ENCODE measurements around the gene NCOA3. TPM values are rescaled to one million over a fixed set of nuclear protein-coding genes. Genes with fewer than 3 reads are reported as not detected.

The NCOA3 gene
- total RNA-seq, 3 donors from 2014 or later, result 22.8 to 28.8 (median 24.7) TPM

DNA sequence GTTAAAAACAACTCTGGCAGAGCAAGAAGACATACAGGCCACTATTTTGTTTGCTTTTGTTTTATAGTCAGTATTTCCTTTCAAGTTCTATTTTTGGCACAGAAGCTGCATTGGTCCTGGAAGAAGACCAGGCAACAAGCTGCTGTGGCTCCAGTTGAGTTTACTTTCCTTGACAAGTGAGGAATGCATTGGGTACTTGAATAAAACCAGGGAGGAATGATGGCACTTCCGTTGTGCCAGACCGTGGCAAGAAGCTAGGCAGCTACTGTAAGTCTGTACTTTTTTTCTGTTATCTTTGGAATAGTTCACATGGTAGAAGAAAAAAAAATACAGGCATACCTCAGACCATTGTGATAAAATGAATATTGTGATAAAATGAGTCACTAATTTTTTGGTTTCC lies 66.3 kb downstream of the NCOA3 start:
- Histone ChIP-seq H3K36me3 (ENCODE audit: low read depth) (no peaks in the 10 kb centered on the region), H3K4me1 (ENCODE audit: low read depth) (peaks cover 17% of the 10 kb centered on the region), H3K4me3 (no peak overlapping the region), H3K9me3 (peaks cover 8% of the 10 kb centered on the region)
- ATAC-seq, result peak; percentile 70
- peak in 1 of 3 donors; percentile 46 for DNase-seq
- intact Hi-C loops (cut with DNase I, micrococcal nuclease), result no loop called here
- TF ChIP-seq CTCF (IDR thresholded peaks at IDR 0.05), result no peak

DNA sequence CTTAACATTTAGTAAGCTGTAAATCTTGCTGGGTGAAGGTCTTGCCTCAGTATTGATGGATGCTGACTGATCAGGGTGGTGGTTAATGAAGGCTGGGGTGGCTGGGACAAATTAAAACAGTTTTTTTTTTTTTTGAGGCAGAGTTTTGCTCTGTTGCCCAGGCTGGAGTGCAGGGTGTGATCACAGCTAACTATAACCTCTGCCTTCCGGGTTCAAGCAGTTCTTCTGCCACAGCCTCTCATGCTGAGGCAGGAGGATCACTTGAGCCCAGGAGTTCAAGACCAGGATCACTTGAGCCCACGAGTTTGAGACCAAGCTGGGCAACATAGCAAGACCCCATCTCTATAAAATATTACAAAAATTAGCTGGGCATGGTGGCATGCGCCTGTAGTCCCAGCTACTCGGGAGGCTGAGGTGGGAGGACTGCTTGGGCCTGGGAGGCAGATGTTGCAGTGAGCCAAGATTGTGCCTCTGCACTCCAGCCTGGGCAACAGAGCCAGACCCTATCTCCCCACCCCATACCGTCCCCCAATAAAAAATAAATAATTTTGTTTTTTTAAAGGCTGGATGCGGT lies 67.2 kb downstream of the NCOA3 start:
- peaks cover 8% of the 10 kb centered on the region for H3K9me3 ChIP-seq
- no peak for DNase-seq
- H3K4me1 ChIP-seq (ENCODE audit: low read depth), result peaks cover 17% of the 10 kb centered on the region
- H3K36me3 ChIP-seq (ENCODE audit: low read depth), result no peaks in the 10 kb centered on the region
- ATAC-seq, result peak; percentile 63
- H3K4me3 ChIP-seq, result no peak overlapping the region
- no peak for TF ChIP-seq CTCF (IDR thresholded peaks at IDR 0.05)
- intact Hi-C loops (cut with DNase I, micrococcal nuclease), result no loop called here

GRCh38 chr20:47571426-47571825 lies 69.7 kb downstream of the NCOA3 start:
- TF ChIP-seq CTCF (IDR thresholded peaks at IDR 0.05), result no peak
- intact Hi-C loops (cut with DNase I, micrococcal nuclease), result no loop called here
- ATAC-seq (no peak), DNase-seq (no peak)
- no peak overlapping the region for H3K4me3 ChIP-seq
- peaks cover 35% of the 10 kb centered on the region for H3K4me1 ChIP-seq (ENCODE audit: low read depth)
- peaks cover 8% of the 10 kb centered on the region for H3K9me3 ChIP-seq
- no peaks in the 10 kb centered on the region for H3K36me3 ChIP-seq (ENCODE audit: low read depth)

GRCh38 chr20:47572105-47572729 lies 70.5 kb downstream of the NCOA3 start:
- Histone ChIP-seq H3K4me1 (ENCODE audit: low read depth) (peaks cover 41% of the 10 kb centered on the region), H3K4me3 (no peak overlapping the region), H3K36me3 (ENCODE audit: low read depth) (no peaks in the 10 kb centered on the region), H3K9me3 (peaks cover 8% of the 10 kb centered on the region)
- intact Hi-C loops (cut with DNase I, micrococcal nuclease), result no loop called here
- no peak for TF ChIP-seq CTCF (IDR thresholded peaks at IDR 0.05)
- DNase-seq (no peak), ATAC-seq (no peak)

DNA sequence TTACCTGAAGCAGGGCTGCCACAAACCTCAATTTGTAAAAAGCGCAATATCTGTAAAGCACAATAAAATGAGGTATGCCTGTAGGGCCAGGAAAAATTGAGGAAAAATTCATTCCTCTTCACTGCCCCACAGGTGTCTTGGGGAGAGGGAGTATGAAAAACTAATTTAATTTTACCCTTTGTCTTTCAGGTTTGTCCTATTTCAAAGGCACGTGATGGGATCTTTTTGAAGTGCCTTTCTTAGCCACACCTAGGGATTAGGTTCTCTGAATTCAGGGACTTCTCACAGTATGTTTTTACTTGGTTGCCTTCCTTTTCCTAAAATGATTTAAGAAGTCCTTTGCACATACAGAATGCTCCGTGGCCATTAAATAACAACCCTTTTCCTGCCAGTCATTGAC lies 71.9 kb downstream of the NCOA3 start:
- Histone ChIP-seq H3K4me3 (no peak overlapping the region), H3K4me1 (ENCODE audit: low read depth) (peaks cover 27% of the 10 kb centered on the region), H3K36me3 (ENCODE audit: low read depth) (no peaks in the 10 kb centered on the region), H3K9me3 (peaks cover 8% of the 10 kb centered on the region)
- TF ChIP-seq CTCF (IDR thresholded peaks at IDR 0.05), result no peak
- DNase-seq, result no peak
- ATAC-seq, result no peak
- intact Hi-C loops (cut with DNase I, micrococcal nuclease), result no loop called here

All from mucosa of descending colon (tissue), 3 donors.